H9 (cell line): ENCODE measurements around the gene PIN4. TPM values are rescaled to one million over a fixed set of nuclear protein-coding genes. Genes with fewer than 3 reads are reported as not detected.

ENCODE experiments used
- DNase-seq: peaks from one replicate; pipeline ENCODE4 v3.0.0-alpha.2; 2017
- H2AFZ ChIP-seq: one replicate; pipeline ENCODE4 v1.6.1; 2013; ENCODE audit warnings: mild to moderate bottlenecking, low read length, control low read depth, moderate library complexity
- H2AK5ac ChIP-seq: 2 replicates; pipeline ENCODE4 v1.6.1; 2013; ENCODE audit warnings: low read length, control low read depth, mixed read lengths; ENCODE audit not compliant: insufficient read length
- H2BK120ac ChIP-seq: one replicate; pipeline ENCODE4 v1.6.1; 2013; ENCODE audit warnings: low read depth, mild to moderate bottlenecking, low read length, control low read depth, inconsistent platforms; ENCODE audit not compliant: poor library complexity, severe bottlenecking
- H2BK12ac ChIP-seq: 2 replicates; pipeline ENCODE4 v1.6.1; 2013; ENCODE audit warnings: low read length, control low read depth, mixed read lengths, low read depth; ENCODE audit not compliant: insufficient read length
- H2BK15ac ChIP-seq: 2 replicates; pipeline ENCODE4 v1.6.1; 2013; ENCODE audit warnings: low read depth, low read length, control low read depth
- H2BK20ac ChIP-seq: one replicate; pipeline ENCODE4 v1.6.1; 2013; ENCODE audit warnings: low read depth, mild to moderate bottlenecking, low read length, control low read depth, inconsistent platforms; ENCODE audit not compliant: poor library complexity, severe bottlenecking
- H2BK5ac ChIP-seq: 2 replicates; pipeline ENCODE4 v1.6.1; 2013; ENCODE audit warnings: low read length, control low read depth, mixed read lengths; ENCODE audit not compliant: insufficient read length
- H3K14ac ChIP-seq: 2 replicates; pipeline ENCODE4 v1.6.1; 2013; ENCODE audit warnings: low read length, control low read depth; ENCODE audit not compliant: insufficient read depth
- H3K18ac ChIP-seq: 2 replicates; pipeline ENCODE4 v1.6.1; 2013; ENCODE audit warnings: low read depth, mild to moderate bottlenecking, mixed read lengths, low read length, control low read depth; ENCODE audit not compliant: insufficient read length
- H3K23ac ChIP-seq: 2 replicates; pipeline ENCODE4 v1.6.1; 2013; ENCODE audit warnings: low read length, control low read depth, mixed read lengths, low read depth; ENCODE audit not compliant: insufficient read length
- H3K23me2 ChIP-seq: 2 replicates; pipeline ENCODE4 v1.6.1; 2013; ENCODE audit warnings: low read depth, mild to moderate bottlenecking, mixed read lengths, low read length, control low read depth; ENCODE audit not compliant: insufficient read length, poor library complexity, severe bottlenecking
- H3K27ac ChIP-seq: 2 replicates; pipeline ENCODE4 v1.5.1; 2013; ENCODE audit warnings: low read length, control low read depth, mixed read lengths, low read depth; ENCODE audit not compliant: insufficient read length
- H3K27me3 ChIP-seq: 2 replicates; pipeline ENCODE4 v1.6.1; 2013; ENCODE audit warnings: low read length, control low read depth, inconsistent platforms; ENCODE audit not compliant: insufficient read depth
- H3K4ac ChIP-seq: 2 replicates; pipeline ENCODE4 v1.6.1; 2013; ENCODE audit warnings: low read depth, mild to moderate bottlenecking, control low read depth, inconsistent platforms, low read length, moderate library complexity
- H3K4me1 ChIP-seq: 2 replicates; pipeline ENCODE4 v1.6.1; 2013; ENCODE audit warnings: low read length, control low read depth, inconsistent platforms; ENCODE audit not compliant: insufficient read depth
- H3K4me2 ChIP-seq: 2 replicates; pipeline ENCODE4 v1.6.1; 2013; ENCODE audit warnings: low read length, control low read depth, mixed read lengths; ENCODE audit not compliant: insufficient read length, insufficient read depth
- H3K56ac ChIP-seq: 2 replicates; pipeline ENCODE4 v1.6.1; 2013; ENCODE audit warnings: low read depth, mild to moderate bottlenecking, mixed read lengths, low read length, control low read depth; ENCODE audit not compliant: insufficient read length
- H3K79me1 ChIP-seq: 2 replicates; pipeline ENCODE4 v1.6.1; 2013; ENCODE audit warnings: low read depth, mild to moderate bottlenecking, moderate library complexity, low read length, control low read depth, inconsistent platforms; ENCODE audit not compliant: insufficient read depth, poor library complexity, severe bottlenecking
- H3K79me2 ChIP-seq: 2 replicates; pipeline ENCODE4 v1.6.1; 2013; ENCODE audit warnings: low read length, control low read depth, inconsistent platforms; ENCODE audit not compliant: insufficient read depth
- H3K9ac ChIP-seq: 2 replicates; pipeline ENCODE4 v1.6.1; 2013; ENCODE audit warnings: low read length, control low read depth, mixed read lengths; ENCODE audit not compliant: insufficient read length; ENCODE audit errors: extremely low read depth
- H3K9me3 ChIP-seq: one replicate; pipeline ENCODE4 v1.6.1; 2013; ENCODE audit warnings: low read depth, low read length, inconsistent platforms; ENCODE audit not compliant: control insufficient read depth
- H3T11ph ChIP-seq: one replicate; pipeline ENCODE4 v1.6.1; 2013; ENCODE audit warnings: mild to moderate bottlenecking, low read length, control low read depth, inconsistent platforms
- H4K20me1 ChIP-seq: one replicate; pipeline ENCODE4 v1.6.1; 2013; ENCODE audit not compliant: control insufficient read depth, insufficient read length, insufficient read depth
- H4K5ac ChIP-seq: 2 replicates; pipeline ENCODE4 v1.6.1; 2013; ENCODE audit warnings: low read depth, mild to moderate bottlenecking, mixed read lengths, low read length, control low read depth; ENCODE audit not compliant: insufficient read length
- H4K8ac ChIP-seq: replicated peaks from 2 replicates; pipeline ENCODE4 v1.6.1; 2013; ENCODE audit warnings: low read length, control low read depth, mixed read lengths, low read depth; ENCODE audit not compliant: insufficient read length
- H4K91ac ChIP-seq: 2 replicates; pipeline ENCODE4 v1.6.1; 2013; ENCODE audit warnings: low read depth, mild to moderate bottlenecking, moderate library complexity, mixed read lengths, low read length, control low read depth; ENCODE audit not compliant: insufficient read length
- H3K27ac Mint-ChIP-seq, 3 experiments: 2 replicates in 2 of 3; 3 replicates in 1 of 3; pipeline ENCODE4 v1.8.0; 2020 to 2021; ENCODE audit warnings: mixed read lengths in 3 of 3, mild to moderate bottlenecking in 1 of 3, moderate library complexity in 1 of 3
- H3K27me3 Mint-ChIP-seq: 2 replicates; pipeline ENCODE4 v1.8.0; 2021; ENCODE audit warnings: low read depth, mild to moderate bottlenecking, moderate library complexity, mixed read lengths
- H3K36me3 Mint-ChIP-seq, 3 experiments: 2 replicates in 2 of 3; 3 replicates in 1 of 3; pipeline ENCODE4 v1.8.0; 2020 to 2021; ENCODE audit warnings: low read depth in 3 of 3, mixed read lengths in 3 of 3; ENCODE audit not compliant: insufficient read depth in 1 of 3
- H3K4me1 Mint-ChIP-seq, 2 experiments: 2 replicates each; pipeline ENCODE4 v1.8.0; 2020; ENCODE audit warnings: mixed read lengths in 2 of 2
- H3K4me3 Mint-ChIP-seq, 2 experiments: 2 replicates in 1 of 2; 3 replicates in 1 of 2; pipeline ENCODE4 v1.8.0; 2020 to 2021; ENCODE audit warnings: mild to moderate bottlenecking in 2 of 2, mixed read lengths in 2 of 2, moderate library complexity in 1 of 2
- H3K9me3 Mint-ChIP-seq, 2 experiments: 2 replicates in 1 of 2; 3 replicates in 1 of 2; pipeline ENCODE4 v1.8.0; 2020; ENCODE audit warnings: mild to moderate bottlenecking in 2 of 2, mixed read lengths in 2 of 2, moderate library complexity in 1 of 2
- WGBS: extraction: QIAGEN DNeasy Blood & Tissue Kit; methylation state at CpG from one replicate; pipeline ENCODE4 v1.1.7; 2013; ENCODE audit warnings: missing lambda C conversion rate, low lambda C conversion rate, mixed read lengths; ENCODE audit not compliant: insufficient read length; ENCODE audit errors: extremely low coverage; 5-methylcytosine and 5-hydroxymethylcytosine counted together
- total RNA-seq: library from RNA; stranded (reverse); gene quantifications from 2 replicates; pipeline ENCODE4 v1.2.1, GENCODE V29; 2021
- TF ChIP-seq, protein P1 (sequence below): fragments of 200-600 bp; sonication (generic); conservative IDR thresholded peaks from 3 replicates; pipeline ENCODE4 v1.8.0; 2021; ENCODE audit warnings: antibody characterized with exemption, mild to moderate bottlenecking

Gene PIN4
- total RNA-seq, 1 experiment from 2014 or later = 16.3 TPM

GRCh38 chrX:72132456-72132855 lies 49.1 kb upstream of the PIN4 start:
- H3K4me1 Mint-ChIP-seq = peaks cover 9 to 11% of the 10 kb centered on the region in 2 experiments; a peak in 3 of 4 replicates
- Histone ChIP-seq H3K27me3 (peaks cover 13% of the 10 kb centered on the region; the same call in 1 of the 2 replicates), H3K27ac (no peak overlapping the region), H3K79me2 (no peaks in the 10 kb centered on the region), H3K9ac (no peak overlapping the region), H3T11ph (no peak overlapping the region), H3K4ac (no peak overlapping the region), H2BK20ac (no peak overlapping the region), H4K5ac (no peak overlapping the region), H4K20me1 (no peaks in the 10 kb centered on the region), H3K23me2 (no peaks in the 10 kb centered on the region), H2BK12ac (no peak overlapping the region), H3K18ac (no peak overlapping the region), H2BK120ac (no peak overlapping the region), H4K91ac (no peak overlapping the region), H3K9me3 (peaks cover 32% of the 10 kb centered on the region), H2BK5ac (no peak overlapping the region), H3K23ac (no peak overlapping the region), H2AFZ (no peak overlapping the region), H3K79me1 (no peaks in the 10 kb centered on the region), H2AK5ac (no peak overlapping the region), H3K4me2 (peak overlapping the region; percentile 73), H3K14ac (no peak overlapping the region), H3K56ac (no peak overlapping the region), H3K4me1 (no peaks in the 10 kb centered on the region), H2BK15ac (no peak overlapping the region), H4K8ac (no peak overlapping the region)
- peaks cover 28 to 36% (median 30%) of the 10 kb centered on the region in 3 experiments for H3K36me3 Mint-ChIP-seq
- DNase-seq = no peak
- TF ChIP-seq, protein P1, sequence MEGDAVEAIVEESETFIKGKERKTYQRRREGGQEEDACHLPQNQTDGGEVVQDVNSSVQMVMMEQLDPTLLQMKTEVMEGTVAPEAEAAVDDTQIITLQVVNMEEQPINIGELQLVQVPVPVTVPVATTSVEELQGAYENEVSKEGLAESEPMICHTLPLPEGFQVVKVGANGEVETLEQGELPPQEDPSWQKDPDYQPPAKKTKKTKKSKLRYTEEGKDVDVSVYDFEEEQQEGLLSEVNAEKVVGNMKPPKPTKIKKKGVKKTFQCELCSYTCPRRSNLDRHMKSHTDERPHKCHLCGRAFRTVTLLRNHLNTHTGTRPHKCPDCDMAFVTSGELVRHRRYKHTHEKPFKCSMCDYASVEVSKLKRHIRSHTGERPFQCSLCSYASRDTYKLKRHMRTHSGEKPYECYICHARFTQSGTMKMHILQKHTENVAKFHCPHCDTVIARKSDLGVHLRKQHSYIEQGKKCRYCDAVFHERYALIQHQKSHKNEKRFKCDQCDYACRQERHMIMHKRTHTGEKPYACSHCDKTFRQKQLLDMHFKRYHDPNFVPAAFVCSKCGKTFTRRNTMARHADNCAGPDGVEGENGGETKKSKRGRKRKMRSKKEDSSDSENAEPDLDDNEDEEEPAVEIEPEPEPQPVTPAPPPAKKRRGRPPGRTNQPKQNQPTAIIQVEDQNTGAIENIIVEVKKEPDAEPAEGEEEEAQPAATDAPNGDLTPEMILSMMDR = no peak
- peaks cover 75 to 80% of the 10 kb centered on the region in 2 experiments for H3K9me3 Mint-ChIP-seq
- no peak overlapping the region for H3K27ac Mint-ChIP-seq
- H3K27me3 Mint-ChIP-seq = peaks cover 70% of the 10 kb centered on the region
- H3K4me3 Mint-ChIP-seq = peak overlapping the region; percentile 58 to 78; a peak in 2 of 5 replicates
- no CpG with 5 or more reads among the region's 3 CpGs for WGBS
